Osteoblast (primary cell): ENCODE data around the gene PGAM5. TPM values are rescaled to one million over a fixed set of nuclear protein-coding genes. Genes with fewer than 3 reads are reported as not detected.

ENCODE experiments used
- DNase-seq: peaks from one replicate; pipeline ENCODE4 v3.0.0; 2011; ENCODE audit warnings: low spot score, mixed read lengths; ENCODE audit not compliant: insufficient read length; ENCODE audit errors: missing footprints
- H2AFZ ChIP-seq: 2 replicates; pipeline ENCODE4 v1.6.0; 2011; ENCODE audit warnings: mild to moderate bottlenecking, low read length
- H3K27ac ChIP-seq: 2 replicates; pipeline ENCODE4 v1.5.1; 2011; ENCODE audit warnings: mild to moderate bottlenecking, low read depth, low read length, moderate library complexity
- H3K27me3 ChIP-seq: 2 replicates; pipeline ENCODE4 v1.6.0; 2012; ENCODE audit warnings: mild to moderate bottlenecking, control low read depth, inconsistent platforms, low read length, moderate library complexity; ENCODE audit not compliant: insufficient read depth
- H3K36me3 ChIP-seq: 2 replicates; pipeline ENCODE4 v1.5.1; 2011; ENCODE audit warnings: mild to moderate bottlenecking, low read length, control low read depth, moderate library complexity; ENCODE audit not compliant: insufficient read depth
- H3K4me1 ChIP-seq: 2 replicates; pipeline ENCODE4 v1.5.1; 2011; ENCODE audit warnings: mild to moderate bottlenecking, low read length, control low read depth, moderate library complexity; ENCODE audit not compliant: insufficient read depth
- H3K4me2 ChIP-seq: 2 replicates; pipeline ENCODE4 v1.6.0; 2011; ENCODE audit warnings: mild to moderate bottlenecking, low read length; ENCODE audit not compliant: insufficient read depth
- H3K4me3 ChIP-seq: fragments of 200-600 bp; sonication (generic); 3 replicates; pipeline ENCODE4 v1.5.1; 2012; ENCODE audit warnings: mild to moderate bottlenecking, low read length, inconsistent platforms; ENCODE audit not compliant: insufficient read depth
- H3K79me2 ChIP-seq: 2 replicates; pipeline ENCODE4 v1.6.0; 2012; ENCODE audit warnings: mild to moderate bottlenecking, low read length, control low read depth, inconsistent platforms; ENCODE audit not compliant: insufficient read depth
- H3K9me3 ChIP-seq: 2 replicates; pipeline ENCODE4 v1.5.1; 2011; ENCODE audit warnings: low read depth, low read length, control low read depth
- H4K20me1 ChIP-seq: 2 replicates; pipeline ENCODE4 v1.6.0; 2012; ENCODE audit warnings: mild to moderate bottlenecking, low read length, control low read depth; ENCODE audit not compliant: insufficient read depth
- total RNA-seq: library from RNA; depleted of rRNA; stranded (reverse); fragments of >200 nt; gene quantifications from 2 replicates; pipeline ENCODE4 v1.2.3, GENCODE V29; 2012
- TF ChIP-seq, protein P1 (sequence below): IDR thresholded peaks from 2 replicates; pipeline ENCODE4 v1.5.1; 2011; ENCODE audit warnings: mild to moderate bottlenecking, low read depth, low read length, moderate library complexity; ENCODE audit errors: extremely low read depth

The PGAM5 gene
- total RNA-seq, 1 donor: 24.6 TPM

DNA sequence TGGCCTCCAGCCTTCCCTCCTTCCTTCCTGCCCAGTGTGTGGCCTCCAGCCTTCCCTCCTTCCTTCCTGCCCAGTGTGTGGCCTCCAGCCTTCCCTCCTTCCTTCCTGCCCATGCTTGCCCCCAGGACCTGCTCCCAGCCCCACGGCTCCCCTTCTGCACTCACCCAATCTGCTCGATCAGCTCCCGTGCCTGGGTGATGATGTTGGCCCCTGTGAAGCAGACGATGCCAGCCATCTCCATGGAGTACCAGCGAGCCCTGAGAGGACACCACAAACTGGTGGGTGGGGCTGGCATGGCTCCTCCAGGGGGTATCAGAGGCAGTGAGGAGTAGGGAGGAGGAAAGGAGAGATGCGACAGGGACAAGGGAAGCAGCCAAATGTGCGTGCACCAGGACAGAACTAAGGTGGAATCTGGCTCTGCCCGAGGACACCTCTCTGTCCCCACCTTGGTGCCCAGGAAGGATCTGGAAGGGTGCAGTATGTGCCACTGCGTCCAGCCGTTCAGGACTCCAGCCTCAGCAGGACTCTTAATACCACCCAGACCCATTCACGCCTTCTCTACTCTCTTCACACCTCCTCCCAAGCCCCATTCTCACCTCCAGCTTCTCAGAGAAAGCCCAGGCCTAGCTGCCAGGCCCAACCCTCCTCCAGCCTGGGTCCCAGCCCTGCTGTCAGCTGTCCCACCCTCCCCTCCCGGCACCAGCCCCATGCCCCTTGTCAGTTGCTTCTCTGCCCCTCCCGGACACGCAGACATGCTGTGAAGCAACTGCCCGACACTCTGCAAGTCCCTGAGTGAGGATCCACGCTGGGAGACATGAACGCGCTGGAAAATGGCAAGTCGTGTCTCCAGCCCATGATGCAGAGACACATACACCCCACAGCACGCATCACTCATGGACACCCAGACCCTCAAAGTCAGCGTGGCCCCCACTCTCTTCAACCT, 46.2 kb upstream of the PGAM5 start:
- Histone ChIP-seq H3K4me3 (no peak overlapping the region), H3K4me1 (no peaks in the 10 kb centered on the region), H3K27ac (no peak overlapping the region), H3K9me3 (no peaks in the 10 kb centered on the region), H3K4me2 (no peak overlapping the region), H3K79me2 (no peaks in the 10 kb centered on the region), H3K36me3 (peaks cover 44% of the 10 kb centered on the region), H4K20me1 (no peaks in the 10 kb centered on the region), H3K27me3 (no peaks in the 10 kb centered on the region), H2AFZ (no peak overlapping the region)
- TF ChIP-seq, protein P1, sequence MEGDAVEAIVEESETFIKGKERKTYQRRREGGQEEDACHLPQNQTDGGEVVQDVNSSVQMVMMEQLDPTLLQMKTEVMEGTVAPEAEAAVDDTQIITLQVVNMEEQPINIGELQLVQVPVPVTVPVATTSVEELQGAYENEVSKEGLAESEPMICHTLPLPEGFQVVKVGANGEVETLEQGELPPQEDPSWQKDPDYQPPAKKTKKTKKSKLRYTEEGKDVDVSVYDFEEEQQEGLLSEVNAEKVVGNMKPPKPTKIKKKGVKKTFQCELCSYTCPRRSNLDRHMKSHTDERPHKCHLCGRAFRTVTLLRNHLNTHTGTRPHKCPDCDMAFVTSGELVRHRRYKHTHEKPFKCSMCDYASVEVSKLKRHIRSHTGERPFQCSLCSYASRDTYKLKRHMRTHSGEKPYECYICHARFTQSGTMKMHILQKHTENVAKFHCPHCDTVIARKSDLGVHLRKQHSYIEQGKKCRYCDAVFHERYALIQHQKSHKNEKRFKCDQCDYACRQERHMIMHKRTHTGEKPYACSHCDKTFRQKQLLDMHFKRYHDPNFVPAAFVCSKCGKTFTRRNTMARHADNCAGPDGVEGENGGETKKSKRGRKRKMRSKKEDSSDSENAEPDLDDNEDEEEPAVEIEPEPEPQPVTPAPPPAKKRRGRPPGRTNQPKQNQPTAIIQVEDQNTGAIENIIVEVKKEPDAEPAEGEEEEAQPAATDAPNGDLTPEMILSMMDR: no peak
- DNase-seq: no peak

DNA sequence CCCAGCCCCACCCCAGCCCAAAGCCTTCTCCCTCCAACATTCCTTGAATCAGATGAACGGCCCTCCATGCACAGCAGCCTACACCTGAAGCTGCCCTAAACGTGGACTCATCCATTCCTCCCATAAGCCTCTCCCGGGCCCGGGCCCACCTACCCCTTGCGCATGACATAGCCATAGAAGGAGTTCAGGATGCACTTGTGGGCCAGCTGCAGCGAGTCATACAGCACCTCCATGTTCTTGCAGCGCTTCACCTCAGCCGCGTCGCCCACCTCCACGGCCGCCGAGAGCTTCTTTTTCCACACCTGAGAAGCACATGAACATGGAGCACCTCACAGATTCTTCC, 45.5 kb upstream of the PGAM5 start:
- DNase-seq: no peak
- H4K20me1 ChIP-seq: no peaks in the 10 kb centered on the region
- no peak overlapping the region for H2AFZ ChIP-seq
- no peak overlapping the region for H3K27ac ChIP-seq
- no peaks in the 10 kb centered on the region for H3K4me1 ChIP-seq
- TF ChIP-seq, protein P1: no peak
- H3K36me3 ChIP-seq: peaks cover 43% of the 10 kb centered on the region
- no peaks in the 10 kb centered on the region for H3K27me3 ChIP-seq
- no peaks in the 10 kb centered on the region for H3K9me3 ChIP-seq
- H3K79me2 ChIP-seq: no peaks in the 10 kb centered on the region
- H3K4me3 ChIP-seq: no peak overlapping the region
- no peak overlapping the region for H3K4me2 ChIP-seq

DNA sequence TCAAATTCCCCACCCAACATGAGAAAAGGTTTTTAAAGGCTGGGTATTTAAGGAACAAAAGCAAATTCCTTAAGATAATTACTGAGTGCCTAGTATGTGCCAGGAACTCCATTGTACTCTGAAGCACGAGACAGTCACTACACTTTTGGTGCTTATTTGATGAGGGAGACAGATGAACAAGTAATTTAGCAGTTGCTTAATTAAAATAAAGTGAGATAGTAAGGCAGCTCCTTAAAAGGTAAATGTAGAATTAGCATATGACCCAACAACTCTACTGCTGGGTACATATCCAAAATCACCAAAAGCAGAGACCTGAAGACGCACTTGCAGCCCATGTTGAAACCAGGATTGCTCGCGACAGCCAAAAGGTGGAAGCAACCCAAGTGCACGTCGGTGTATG, 44.8 kb upstream of the PGAM5 start:
- no peaks in the 10 kb centered on the region for H4K20me1 ChIP-seq
- DNase-seq: no peak
- no peak overlapping the region for H3K27ac ChIP-seq
- no peak overlapping the region for H3K4me3 ChIP-seq
- no peaks in the 10 kb centered on the region for H3K9me3 ChIP-seq
- TF ChIP-seq, protein P1: no peak
- no peaks in the 10 kb centered on the region for H3K79me2 ChIP-seq
- H2AFZ ChIP-seq: no peak overlapping the region
- H3K36me3 ChIP-seq: peaks cover 37% of the 10 kb centered on the region
- H3K4me1 ChIP-seq: no peaks in the 10 kb centered on the region
- no peak overlapping the region for H3K4me2 ChIP-seq
- no peaks in the 10 kb centered on the region for H3K27me3 ChIP-seq

DNA sequence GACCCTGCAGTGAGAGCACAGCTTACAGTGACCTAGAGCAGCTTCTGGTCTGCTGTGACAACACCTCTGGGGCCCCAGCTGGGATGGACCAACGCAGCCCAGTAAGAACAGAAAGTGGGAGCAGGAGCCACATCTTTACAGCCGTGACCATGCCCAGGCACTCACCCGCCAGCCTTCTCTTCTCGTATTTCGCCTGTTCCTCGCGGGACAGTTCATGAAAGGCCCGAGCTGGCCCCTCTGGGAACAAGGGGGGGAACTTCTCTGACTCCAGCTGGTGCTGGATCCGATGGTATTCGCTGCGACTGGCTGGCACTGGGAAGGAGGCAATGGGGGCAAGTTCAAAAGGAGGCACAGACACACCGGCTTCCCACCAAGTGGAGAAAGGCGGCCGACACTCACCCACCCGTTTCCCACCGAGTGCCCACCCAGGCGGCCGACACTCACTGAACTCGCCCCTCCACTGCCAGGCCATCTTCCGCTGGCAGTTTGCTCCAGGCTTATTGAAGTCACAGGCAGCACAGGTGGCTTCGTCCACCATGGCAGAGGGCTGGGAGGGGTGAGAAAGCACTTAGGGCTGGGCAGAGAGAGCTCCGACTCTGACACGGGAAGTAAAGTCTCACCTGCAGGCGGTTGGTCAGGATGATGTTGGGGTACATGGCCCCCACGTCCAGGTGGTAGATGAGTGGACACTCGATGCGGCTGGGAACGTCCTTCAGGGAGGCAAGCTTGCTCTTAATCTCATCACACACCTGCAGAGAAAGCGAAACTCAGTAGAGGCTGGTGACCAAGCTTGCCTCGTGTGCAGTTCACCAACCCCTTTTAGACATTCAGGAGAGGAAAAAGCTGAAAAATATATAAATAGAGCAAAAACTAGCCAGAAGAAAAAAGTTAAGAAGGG, 42.2 kb upstream of the PGAM5 start:
- DNase-seq: no peak
- H4K20me1 ChIP-seq: no peaks in the 10 kb centered on the region

More for the DNA sequence above, 42.2 kb upstream of the PGAM5 start:
- no peak overlapping the region for H3K4me2 ChIP-seq
- no peaks in the 10 kb centered on the region for H3K9me3 ChIP-seq
- TF ChIP-seq, protein P1: no peak
- H3K27ac ChIP-seq: no peak overlapping the region
- no peak overlapping the region for H3K4me3 ChIP-seq
- peaks cover 38% of the 10 kb centered on the region for H3K36me3 ChIP-seq
- no peak overlapping the region for H2AFZ ChIP-seq
- no peaks in the 10 kb centered on the region for H3K27me3 ChIP-seq
- H3K79me2 ChIP-seq: no peaks in the 10 kb centered on the region
- H3K4me1 ChIP-seq: no peaks in the 10 kb centered on the region
